GM21576 (cell line): ENCODE data around the gene MRPS5.

Source experiments
- ATAC-seq: cut with Tn5 transposase; IDR thresholded peaks from one replicate; pipeline ENCODE4 v1.9.1; 2021; ENCODE audit warnings: mild to moderate bottlenecking, moderate library complexity; ENCODE audit not compliant: unreplicated experiment

The MRPS5 gene

GRCh38 chr2:95061119-95061512 is 60.5 kb downstream of the MRPS5 start:
- ATAC-seq: no peak

- ATAC-seq: no peak
These were observed 61.0 kb downstream of the MRPS5 start for GRCh38 chr2:95060446-95061118.

- no peak for ATAC-seq
These were observed 61.8 kb downstream of the MRPS5 start for GRCh38 chr2:95059656-95060370.

- ATAC-seq: no peak
These were observed 62.5 kb downstream of the MRPS5 start for GRCh38 chr2:95058989-95059641.

- ATAC-seq: no peak
These were observed 63.1 kb downstream of the MRPS5 start for GRCh38 chr2:95058466-95058988.

- ATAC-seq: no peak
These were observed 63.9 kb downstream of the MRPS5 start for GRCh38 chr2:95057535-95058370.

GRCh38 chr2:95056461-95057459 is 64.8 kb downstream of the MRPS5 start:
- ATAC-seq: no peak

GRCh38 chr2:95056044-95056443 is 65.6 kb downstream of the MRPS5 start:
- no peak for ATAC-seq

GRCh38 chr2:95055262-95055661 is 66.3 kb downstream of the MRPS5 start:
- no peak for ATAC-seq

- ATAC-seq: no peak
These were observed 67.6 kb downstream of the MRPS5 start for GRCh38 chr2:95054016-95054415.

- no peak for ATAC-seq
These were observed 68.1 kb downstream of the MRPS5 start for GRCh38 chr2:95053543-95053942.

- no peak for ATAC-seq
These were observed 68.7 kb downstream of the MRPS5 start for GRCh38 chr2:95052804-95053479.

GRCh38 chr2:95052307-95052706 is 69.3 kb downstream of the MRPS5 start:
- ATAC-seq: no peak

GRCh38 chr2:95051626-95052025 is 70.0 kb downstream of the MRPS5 start:
- no peak for ATAC-seq

- no peak for ATAC-seq
These were observed 71.0 kb downstream of the MRPS5 start for GRCh38 chr2:95050385-95051300.

- no peak for ATAC-seq
These were observed 71.6 kb downstream of the MRPS5 start for GRCh38 chr2:95049961-95050360.

- ATAC-seq: no peak
These were observed 72.0 kb downstream of the MRPS5 start for GRCh38 chr2:95049683-95049955.
